ENCODE data around the gene PELI3.

PELI3 gene

DNA sequence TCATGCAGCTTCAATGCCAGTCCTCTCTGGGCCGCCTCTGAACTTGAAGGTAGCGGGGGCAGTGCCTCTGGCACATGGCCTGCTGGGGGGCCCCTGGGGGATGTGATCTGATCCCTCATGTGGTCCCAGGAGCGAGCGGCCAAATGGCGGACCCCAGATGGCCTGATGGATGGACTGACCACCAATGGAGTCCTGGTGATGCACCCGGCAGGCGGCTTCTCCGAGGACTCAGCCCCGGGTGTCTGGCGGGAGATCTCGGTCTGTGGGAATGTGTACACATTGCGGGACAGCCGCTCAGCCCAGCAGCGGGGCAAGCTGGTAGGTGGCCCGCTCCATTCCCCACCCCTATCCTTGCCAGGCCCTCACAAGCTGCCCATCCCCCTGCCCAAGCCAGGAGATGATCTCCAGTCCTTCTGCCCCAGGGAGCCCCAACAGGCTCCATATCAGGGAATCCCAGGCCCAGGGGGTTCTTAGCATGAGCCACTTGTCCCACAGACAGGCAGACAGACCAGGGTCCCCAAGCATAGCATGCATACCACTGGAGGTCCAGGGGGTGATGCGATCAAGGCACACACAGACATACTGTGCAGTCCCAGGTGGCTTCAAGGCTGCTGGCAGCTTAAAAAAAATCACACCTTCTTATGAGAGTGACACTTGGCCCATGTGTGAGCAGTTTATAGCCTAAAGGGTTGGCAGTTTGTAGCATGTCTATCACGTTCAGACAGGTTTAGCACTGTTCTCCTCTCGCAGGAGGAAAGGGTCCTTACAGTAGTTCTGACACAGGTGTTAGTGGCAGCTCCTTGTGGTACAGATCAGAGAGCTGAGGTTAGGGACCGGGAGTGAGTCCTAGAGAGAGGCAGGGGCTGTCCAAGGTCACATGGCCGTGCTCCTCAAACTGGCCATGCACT is 7.2 kb downstream of the PELI3 start:
- H2BK15ac ChIP-seq (ENCODE audit: low read length): no peak overlapping the region
- no peak overlapping the region for H3K4me2 ChIP-seq (ENCODE audit: insufficient read depth, low read length, poor library complexity, severe bottlenecking)
- no peak overlapping the region for H2AK5ac ChIP-seq (ENCODE audit: low read depth, low read length)
- H4K8ac ChIP-seq (ENCODE audit: low read depth, low read length): no peak overlapping the region
- H3K27me3 ChIP-seq (ENCODE audit: control insufficient read depth in 3 of 3, insufficient read depth in 3 of 3, low read depth in 1 of 3, low read length in 3 of 3): no peaks in the 10 kb centered on the region
- H2BK120ac ChIP-seq (ENCODE audit: low read depth, low read length): no peak overlapping the region
- no peak overlapping the region for H3K9ac ChIP-seq (ENCODE audit: low read depth, low read length, poor library complexity)
- no peak overlapping the region for H3K4me3 ChIP-seq (ENCODE audit: low read length in 2 of 2)
- no peaks in the 10 kb centered on the region for H3K79me1 ChIP-seq (ENCODE audit: low read depth, low read length)
- H3K4ac ChIP-seq (ENCODE audit: low read length): no peak overlapping the region
- H2BK5ac ChIP-seq (ENCODE audit: low read length): no peak overlapping the region
- H3K27ac ChIP-seq (replicated peaks; ENCODE audit: low read length): no peak overlapping the region
- no peak overlapping the region for H3K14ac ChIP-seq (ENCODE audit: low read length)
- no peak overlapping the region for H2BK12ac ChIP-seq (ENCODE audit: low read length)
- peaks cover 26 to 70% of the 10 kb centered on the region in 2 donors for H3K36me3 ChIP-seq (replicated peaks in 1 of 2; ENCODE audit: control insufficient read depth in 2 of 2, insufficient read depth in 2 of 2, low read length in 2 of 2)
- no peak overlapping the region for H2AFZ ChIP-seq (ENCODE audit: low read length)
- WGBS, 2 donors (ENCODE audit: extremely low coverage in 2 of 2, insufficient read length in 2 of 2, insufficient replicate concordance in 1 of 2): no CpG with 5 or more reads among the region's 20 CpGs
- H3K18ac ChIP-seq (ENCODE audit: low read length): no peak overlapping the region
- no peak for DNase-seq (ENCODE audit: low spot score)
- no peaks in the 10 kb centered on the region for H3K9me3 ChIP-seq (replicated peaks in 1 of 2; ENCODE audit: control insufficient read depth in 2 of 2, insufficient read depth in 1 of 2, low read depth in 1 of 2, low read length in 2 of 2)
- no peak overlapping the region for H3K23ac ChIP-seq (ENCODE audit: low read depth, low read length, poor library complexity)
- peaks cover 10 to 13% of the 10 kb centered on the region in 2 donors for H3K4me1 ChIP-seq (ENCODE audit: control insufficient read depth in 2 of 2, insufficient read depth in 1 of 2, low read depth in 1 of 2, low read length in 2 of 2)
- H4K91ac ChIP-seq (ENCODE audit: low read depth, low read length, poor library complexity): no peak overlapping the region

DNA sequence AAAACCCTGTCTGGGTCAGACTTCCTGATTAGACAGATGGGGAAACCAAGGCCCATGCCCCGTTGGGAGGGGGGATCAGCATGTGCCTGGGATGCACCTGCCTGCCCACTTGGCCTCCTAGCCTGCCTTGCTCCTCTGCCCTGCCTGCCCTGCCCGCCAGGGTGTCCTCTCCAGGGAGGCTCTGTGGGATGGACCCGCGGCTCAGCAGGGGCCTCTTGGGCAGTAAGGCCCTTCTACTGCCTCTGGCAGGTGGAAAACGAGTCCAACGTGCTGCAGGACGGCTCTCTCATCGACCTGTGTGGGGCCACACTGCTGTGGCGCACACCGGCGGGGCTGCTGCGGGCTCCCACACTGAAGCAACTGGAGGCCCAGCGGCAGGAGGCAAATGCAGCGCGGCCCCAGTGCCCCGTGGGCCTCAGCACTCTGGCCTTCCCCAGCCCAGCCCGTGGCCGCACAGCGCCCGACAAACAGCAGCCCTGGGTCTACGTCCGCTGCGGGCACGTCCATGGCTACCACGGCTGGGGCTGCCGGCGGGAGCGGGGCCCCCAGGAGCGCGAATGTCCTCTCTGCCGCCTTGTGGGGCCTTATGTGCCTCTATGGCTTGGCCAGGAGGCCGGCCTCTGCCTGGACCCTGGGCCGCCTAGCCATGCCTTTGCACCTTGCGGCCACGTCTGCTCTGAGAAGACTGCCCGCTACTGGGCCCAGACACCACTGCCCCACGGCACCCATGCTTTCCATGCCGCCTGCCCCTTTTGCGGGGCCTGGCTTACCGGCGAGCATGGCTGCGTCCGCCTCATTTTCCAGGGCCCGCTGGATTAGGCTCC is 8.9 kb downstream of the PELI3 start:
- Histone ChIP-seq H2BK5ac (ENCODE audit: low read length) (no peak overlapping the region), H2BK15ac (ENCODE audit: low read length) (no peak overlapping the region), H3K18ac (ENCODE audit: low read length) (no peak overlapping the region), H2BK120ac (ENCODE audit: low read depth, low read length) (no peak overlapping the region), H3K36me3 (replicated peaks in 1 of 2; ENCODE audit: control insufficient read depth in 2 of 2, insufficient read depth in 2 of 2, low read length in 2 of 2) (peaks cover 24 to 57% of the 10 kb centered on the region in 2 donors), H2BK12ac (ENCODE audit: low read length) (no peak overlapping the region), H3K27ac (replicated peaks; ENCODE audit: low read length) (no peak overlapping the region), H3K4ac (ENCODE audit: low read length) (no peak overlapping the region), H2AFZ (ENCODE audit: low read length) (no peak overlapping the region), H2AK5ac (ENCODE audit: low read depth, low read length) (no peak overlapping the region), H3K79me1 (ENCODE audit: low read depth, low read length) (peaks cover 4% of the 10 kb centered on the region), H3K27me3 (ENCODE audit: control insufficient read depth in 3 of 3, insufficient read depth in 3 of 3, low read depth in 1 of 3, low read length in 3 of 3) (no peaks in the 10 kb centered on the region), H3K4me3 (ENCODE audit: low read length in 2 of 2) (no peak overlapping the region), H3K9me3 (replicated peaks in 1 of 2; ENCODE audit: control insufficient read depth in 2 of 2, insufficient read depth in 1 of 2, low read depth in 1 of 2, low read length in 2 of 2) (no peaks in the 10 kb centered on the region), H3K23ac (ENCODE audit: low read depth, low read length, poor library complexity) (peak overlapping the region; percentile 34), H3K9ac (ENCODE audit: low read depth, low read length, poor library complexity) (peak overlapping the region; percentile 47), H4K91ac (ENCODE audit: low read depth, low read length, poor library complexity) (no peak overlapping the region), H3K4me1 (ENCODE audit: control insufficient read depth in 2 of 2, insufficient read depth in 1 of 2, low read depth in 1 of 2, low read length in 2 of 2) (peaks cover 0 to 15% of the 10 kb centered on the region in 2 donors), H3K14ac (ENCODE audit: low read length) (no peak overlapping the region), H4K8ac (ENCODE audit: low read depth, low read length) (no peak overlapping the region), H3K4me2 (ENCODE audit: insufficient read depth, low read length, poor library complexity, severe bottlenecking) (no peak overlapping the region)
- no CpG with 5 or more reads among the region's 44 CpGs for WGBS, 2 donors (ENCODE audit: extremely low coverage in 2 of 2, insufficient read length in 2 of 2, insufficient replicate concordance in 1 of 2)
- DNase-seq (ENCODE audit: low spot score): no peak

DNA sequence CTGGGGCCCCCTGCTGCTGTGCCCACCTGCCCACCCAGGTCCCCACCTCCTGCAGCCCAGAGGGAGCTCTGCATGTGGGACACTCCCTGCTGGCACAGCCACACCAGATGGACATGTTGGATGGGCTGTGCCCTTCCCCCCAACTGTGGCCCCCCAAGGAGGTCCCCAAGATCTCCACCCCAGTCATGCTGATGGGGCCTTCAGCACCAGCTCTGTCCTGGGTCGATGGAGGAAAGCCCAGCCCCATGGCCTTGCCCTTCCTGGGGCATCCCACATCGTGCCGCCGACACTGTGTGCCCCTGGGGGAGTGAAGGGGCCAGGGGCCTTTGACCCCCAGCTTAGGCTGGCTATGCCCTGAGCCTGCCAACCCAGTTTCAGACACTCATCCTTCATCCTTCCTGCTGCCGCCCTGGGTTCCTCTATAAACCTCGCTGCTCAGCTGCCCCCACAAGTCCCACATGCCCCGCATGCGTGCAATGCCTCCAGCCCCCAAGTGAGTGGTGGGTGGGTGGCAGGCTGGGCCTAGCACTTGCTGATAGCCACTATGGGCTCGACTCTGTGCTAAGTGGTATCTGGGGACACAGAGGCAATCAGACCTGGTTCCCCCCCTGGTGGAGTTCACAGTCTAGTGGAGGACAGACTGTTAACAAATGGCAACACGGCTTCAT is 9.6 kb downstream of the PELI3 start:
- no peaks in the 10 kb centered on the region for H3K27me3 ChIP-seq (ENCODE audit: control insufficient read depth in 3 of 3, insufficient read depth in 3 of 3, low read depth in 1 of 3, low read length in 3 of 3)
- peak overlapping the region; percentile 68 for H3K18ac ChIP-seq (ENCODE audit: low read length)
- no peaks in the 10 kb centered on the region for H3K9me3 ChIP-seq (replicated peaks in 1 of 2; ENCODE audit: control insufficient read depth in 2 of 2, insufficient read depth in 1 of 2, low read depth in 1 of 2, low read length in 2 of 2)
- H3K27ac ChIP-seq (replicated peaks; ENCODE audit: low read length): peak overlapping the region; percentile 30
- no CpG with 5 or more reads among the region's 10 CpGs for WGBS, 2 donors (ENCODE audit: extremely low coverage in 2 of 2, insufficient read length in 2 of 2, insufficient replicate concordance in 1 of 2)
- H3K9ac ChIP-seq (ENCODE audit: low read depth, low read length, poor library complexity): peak overlapping the region; percentile 53
- H4K8ac ChIP-seq (ENCODE audit: low read depth, low read length): peak overlapping the region; percentile 66
- peaks cover 24 to 51% of the 10 kb centered on the region in 2 donors for H3K36me3 ChIP-seq (replicated peaks in 1 of 2; ENCODE audit: control insufficient read depth in 2 of 2, insufficient read depth in 2 of 2, low read length in 2 of 2)
- H2BK120ac ChIP-seq (ENCODE audit: low read depth, low read length): no peak overlapping the region
- no peak overlapping the region for H2BK12ac ChIP-seq (ENCODE audit: low read length)
- no peak overlapping the region for H2AFZ ChIP-seq (ENCODE audit: low read length)
- H3K14ac ChIP-seq (ENCODE audit: low read length): no peak overlapping the region
- H2BK15ac ChIP-seq (ENCODE audit: low read length): no peak overlapping the region
- H3K4ac ChIP-seq (ENCODE audit: low read length): no peak overlapping the region
- peak overlapping the region; percentile 57 for H2AK5ac ChIP-seq (ENCODE audit: low read depth, low read length)
- no peak overlapping the region for H2BK5ac ChIP-seq (ENCODE audit: low read length)
- no peak overlapping the region for H3K4me3 ChIP-seq (ENCODE audit: low read length in 2 of 2)
- no peak overlapping the region for H3K4me2 ChIP-seq (ENCODE audit: insufficient read depth, low read length, poor library complexity, severe bottlenecking)
- no peak for DNase-seq (ENCODE audit: low spot score)
- peaks cover 0 to 15% of the 10 kb centered on the region in 2 donors for H3K4me1 ChIP-seq (ENCODE audit: control insufficient read depth in 2 of 2, insufficient read depth in 1 of 2, low read depth in 1 of 2, low read length in 2 of 2)
- H3K23ac ChIP-seq (ENCODE audit: low read depth, low read length, poor library complexity): no peak overlapping the region
- H4K91ac ChIP-seq (ENCODE audit: low read depth, low read length, poor library complexity): no peak overlapping the region
- peaks cover 4% of the 10 kb centered on the region for H3K79me1 ChIP-seq (ENCODE audit: low read depth, low read length)
